Adrenal gland (tissue), 12 donors: ENCODE data around the gene TMEM140. TPM values are rescaled to one million over a fixed set of nuclear protein-coding genes. Genes with fewer than 3 reads are reported as not detected.

Source experiments
- DNase-seq, 7 donors: peaks; one replicate each; pipeline ENCODE4 v3.0.0-alpha.2; 2019 to 2020
- H3K27ac ChIP-seq, 5 donors: fragments of 200-600 bp; sonication (generic) in 4 of 5; 1 replicate in 3 of 5; 2 replicates in 2 of 5; pipeline versions ENCODE4 v1.5.1 to v1.8.0; 2016 to 2020; ENCODE audit warnings: mild to moderate bottlenecking in 1 of 5
- H3K27me3 ChIP-seq: fragments of 200-600 bp; 2 replicates; pipeline ENCODE4 v1.8.0; 2021
- H3K36me3 ChIP-seq, 2 donors: fragments of 200-600 bp; replicated peaks in 1 of 2; 1 replicate in 1 of 2; 2 replicates in 1 of 2; pipeline versions ENCODE4 v1.5.1 to v1.8.0; 2018 to 2022
- H3K4me1 ChIP-seq, 2 donors: fragments of 200-600 bp; replicated peaks in 1 of 2; 1 replicate in 1 of 2; 2 replicates in 1 of 2; pipeline versions ENCODE4 v1.5.1 to v1.8.0; 2018 to 2021
- H3K4me3 ChIP-seq, 4 donors: fragments of 200-600 bp; sonication (generic) in 3 of 4; one replicate each; pipeline ENCODE4 v1.5.1; 2016 to 2018
- H3K9me3 ChIP-seq, 3 donors: fragments of 200-600 bp; sonication (generic) in 1 of 3; replicated peaks in 1 of 3; 1 replicate in 2 of 3; 2 replicates in 1 of 3; pipeline versions ENCODE4 v1.5.1 to v1.8.0; 2016 to 2021
- POLR2A ChIP-seq, 2 donors: fragments of 450-650 bp; IDR thresholded peaks; one replicate each; pipeline ENCODE4 v1.6.1; 2017; ENCODE audit warnings: antibody characterized with exemption in 2 of 2, mild to moderate bottlenecking in 2 of 2, moderate library complexity in 1 of 2
- WGBS, 4 donors: extraction: QIAGEN DNeasy Blood & Tissue Kit in 2 of 4; methylation state at CpG; one replicate each; pipeline versions ENCODE4 v1.1.5 to v1.1.7; 2013 to 2017; 5-methylcytosine and 5-hydroxymethylcytosine counted together
- intact Hi-C, 2 donors: fragments of 100-400 bp; cut with DNase I; formaldehyde crosslinking; loops; one replicate each; pipeline versions ENCODE4 v1.14.1 to v1.15.0; 2022 to 2023
- polyA plus RNA-seq, 3 donors: library from polyadenylated mRNA; stranded (reverse); fragments of 200-250 nt in 2 of 3; fragments of 350-450 nt in 1 of 3; fragmentation: Illumina TruSeq in 1 of 3; extraction: RNeasy Lipid Tissue Mini Kit (QIAGEN cat#74804) in 1 of 3; gene quantifications; one replicate each; pipeline ENCODE4 v1.2.3, GENCODE V29; 2013 to 2014
- total RNA-seq, 9 donors: library from RNA; depleted of rRNA in 4 of 9; stranded (reverse); fragments of >200 nt in 4 of 9; fragments of 120-200 nt in 1 of 9; fragmentation: NEBNext Ultra II Directional in 1 of 9; extraction: Animal tissue kit (Norgen Biotek cat#: 25700) in 1 of 9; gene quantifications; one replicate each; pipeline versions ENCODE4 v1.1.0 to v1.2.4, GENCODE V29; 2013 to 2023
- TF ChIP-seq, protein P1 (sequence below), 6 experiments: fragments of 450-650 bp in 4 of 6; fragments of 200-600 bp in 2 of 6; sonication (generic) in 1 of 6; IDR thresholded peaks; 1 replicate in 5 of 6; 2 replicates in 1 of 6; pipeline versions ENCODE4 v1.5.1 to v1.8.0; 2016 to 2021; ENCODE audit warnings: antibody characterized with exemption in 6 of 6, mild to moderate bottlenecking in 2 of 6, moderate library complexity in 1 of 6
- donor health status: healthy with polysubstance abuse.
- donor health status: Bipolar disorder and iron deficiency.
- donor health status: DM: yes; HTN: yes; CAD: no.
- donor health status: DM: no; HTN: no; CAD: no.
- donor health status: DM: no; HTN: no; CAD: no.
- donor health status: DM: yes; HTN: yes; CAD: no.

TMEM140 gene
- total and polyA plus RNA-seq, 12 donors, result 9.4 to 62.9 (median 25.1) TPM

GRCh38 chr7:135102372-135102771 is 45.5 kb upstream of the TMEM140 start:
- Histone ChIP-seq H3K4me1 (no peaks in the 10 kb centered on the region), H3K36me3 (no peaks in the 10 kb centered on the region), H3K27ac (no peak overlapping the region), H3K27me3 (no peaks in the 10 kb centered on the region), H3K9me3 (no peaks in the 10 kb centered on the region), H3K4me3 (no peak overlapping the region)
- intact Hi-C loops, result no loop called here
- TF ChIP-seq, protein P1, sequence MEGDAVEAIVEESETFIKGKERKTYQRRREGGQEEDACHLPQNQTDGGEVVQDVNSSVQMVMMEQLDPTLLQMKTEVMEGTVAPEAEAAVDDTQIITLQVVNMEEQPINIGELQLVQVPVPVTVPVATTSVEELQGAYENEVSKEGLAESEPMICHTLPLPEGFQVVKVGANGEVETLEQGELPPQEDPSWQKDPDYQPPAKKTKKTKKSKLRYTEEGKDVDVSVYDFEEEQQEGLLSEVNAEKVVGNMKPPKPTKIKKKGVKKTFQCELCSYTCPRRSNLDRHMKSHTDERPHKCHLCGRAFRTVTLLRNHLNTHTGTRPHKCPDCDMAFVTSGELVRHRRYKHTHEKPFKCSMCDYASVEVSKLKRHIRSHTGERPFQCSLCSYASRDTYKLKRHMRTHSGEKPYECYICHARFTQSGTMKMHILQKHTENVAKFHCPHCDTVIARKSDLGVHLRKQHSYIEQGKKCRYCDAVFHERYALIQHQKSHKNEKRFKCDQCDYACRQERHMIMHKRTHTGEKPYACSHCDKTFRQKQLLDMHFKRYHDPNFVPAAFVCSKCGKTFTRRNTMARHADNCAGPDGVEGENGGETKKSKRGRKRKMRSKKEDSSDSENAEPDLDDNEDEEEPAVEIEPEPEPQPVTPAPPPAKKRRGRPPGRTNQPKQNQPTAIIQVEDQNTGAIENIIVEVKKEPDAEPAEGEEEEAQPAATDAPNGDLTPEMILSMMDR (IDR thresholded peaks at IDR 0.05), result no peak
- no peak for TF ChIP-seq POLR2A (IDR thresholded peaks at IDR 0.05)
- no peak for DNase-seq

DNA sequence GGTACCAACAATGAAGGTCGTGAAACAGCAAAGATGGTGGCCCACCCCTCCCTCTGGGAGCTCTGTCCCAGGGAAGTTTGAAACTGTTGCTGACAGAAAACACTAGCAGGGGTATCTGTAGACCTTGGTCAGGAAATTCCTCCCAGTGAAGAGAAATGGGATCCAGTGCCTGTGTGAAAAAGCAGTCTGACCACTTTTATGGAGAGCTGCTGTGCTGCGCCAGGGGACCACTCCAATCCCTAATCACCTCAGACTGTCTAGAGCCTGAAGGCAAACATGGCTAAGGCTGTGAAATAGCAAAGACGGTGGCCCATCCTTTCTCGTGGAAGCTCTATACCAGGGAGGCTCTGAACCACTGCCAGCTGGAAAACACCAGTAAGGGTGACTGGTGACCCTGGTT is 38.3 kb upstream of the TMEM140 start:
- intact Hi-C loops, result no loop called here
- H3K27me3 ChIP-seq, result no peaks in the 10 kb centered on the region
- H3K4me3 ChIP-seq, result no peak overlapping the region
- no peaks in the 10 kb centered on the region for H3K9me3 ChIP-seq
- H3K27ac ChIP-seq, result no peak overlapping the region
- DNase-seq, result no peak
- TF ChIP-seq, protein P1 (IDR thresholded peaks at IDR 0.05), result no peak
- TF ChIP-seq POLR2A (IDR thresholded peaks at IDR 0.05), result no peak
- no peaks in the 10 kb centered on the region for H3K36me3 ChIP-seq
- WGBS, 4 donors, result 88 to 95% (median 91%) methylated on average over 4 of the region's 4 CpGs
- no peaks in the 10 kb centered on the region for H3K4me1 ChIP-seq

- intact Hi-C loops, result no loop called here
- WGBS, 4 donors, result 94 to 95% methylated on average over 1 of the region's 1 CpG; no CpG with 5 or more reads in 2 of the 4 donors
- Histone ChIP-seq H3K4me3 (no peak overlapping the region), H3K36me3 (no peaks in the 10 kb centered on the region), H3K27ac (no peak overlapping the region), H3K27me3 (no peaks in the 10 kb centered on the region), H3K4me1 (no peaks in the 10 kb centered on the region), H3K9me3 (no peaks in the 10 kb centered on the region)
- no peak for TF ChIP-seq POLR2A (IDR thresholded peaks at IDR 0.05)
- TF ChIP-seq, protein P1 (IDR thresholded peaks at IDR 0.05), result no peak
- DNase-seq, result no peak
Observed at GRCh38 chr7:135109976-135110375, 37.9 kb upstream of the TMEM140 start.

DNA sequence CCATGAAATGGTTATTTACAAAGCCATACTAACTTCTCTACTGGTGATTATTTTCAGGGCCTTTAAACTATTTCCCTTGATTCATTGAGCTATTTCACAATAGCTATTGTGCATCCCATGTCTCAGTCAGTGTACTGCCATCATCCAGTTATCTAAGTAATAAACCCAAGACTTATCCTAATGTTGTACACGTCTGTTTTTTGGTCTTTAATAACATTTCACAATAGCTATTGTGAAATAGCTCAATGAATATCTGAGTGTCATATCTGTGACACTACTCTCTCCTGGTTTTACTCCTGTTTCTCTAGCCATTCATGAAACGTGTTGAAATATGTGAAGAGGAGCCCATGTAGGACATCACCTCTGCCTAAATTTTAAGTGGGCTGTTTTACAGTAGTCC is 36.5 kb upstream of the TMEM140 start:
- H3K27me3 ChIP-seq, result no peaks in the 10 kb centered on the region
- no peaks in the 10 kb centered on the region for H3K9me3 ChIP-seq
- H3K4me1 ChIP-seq, result no peaks in the 10 kb centered on the region
- WGBS, 4 donors, result 27 to 58% (median 47%) methylated on average over 2 of the region's 2 CpGs
- TF ChIP-seq, protein P1 (IDR thresholded peaks at IDR 0.05), result no peak
- TF ChIP-seq POLR2A (IDR thresholded peaks at IDR 0.05), result no peak
- no peak for DNase-seq
- intact Hi-C loops, result no loop called here
- H3K27ac ChIP-seq, result no peak overlapping the region
- no peaks in the 10 kb centered on the region for H3K36me3 ChIP-seq
- no peak overlapping the region for H3K4me3 ChIP-seq
